HG03196 (cell line): ENCODE results near the gene NCF4.

Experiments used
- ATAC-seq: cut with Tn5 transposase; IDR thresholded peaks from one replicate; pipeline ENCODE4 v1.9.1; 2021; ENCODE audit not compliant: unreplicated experiment

Gene NCF4

GRCh38 chr22:36860821-36861659, at the start of gene NCF4:
NCF4 (plus strand) TSS chr22:36861006; CDS start chr22:36861172, 166 bp downstream.
- ATAC-seq: peak; percentile 60

GRCh38 chr22:36811094-36811800, 49.6 kb upstream of the NCF4 start:
- ATAC-seq: no peak

GRCh38 chr22:36814801-36815200, 46.0 kb upstream of the NCF4 start:
- ATAC-seq: no peak

- ATAC-seq: no peak
Observed at GRCh38 chr22:36815558-36816338, 45.1 kb upstream of the NCF4 start.

GRCh38 chr22:36816339-36816635, 44.5 kb upstream of the NCF4 start:
- ATAC-seq: no peak

GRCh38 chr22:36816636-36817524, 43.9 kb upstream of the NCF4 start, which contains the start of gene PVALB:
PVALB (minus strand) TSS chr22:36817035; CDS start chr22:36817005, 30 bp downstream.
- no peak for ATAC-seq

GRCh38 chr22:36817525-36817848, 43.3 kb upstream of the NCF4 start:
- no peak for ATAC-seq

GRCh38 chr22:36818010-36818642, 42.7 kb upstream of the NCF4 start:
- ATAC-seq: no peak

- ATAC-seq: no peak
Observed at GRCh38 chr22:36819112-36819511, 41.7 kb upstream of the NCF4 start.

GRCh38 chr22:36822581-36822980, 38.2 kb upstream of the NCF4 start:
- ATAC-seq: no peak

- ATAC-seq: no peak
Observed at GRCh38 chr22:36823186-36823839, 37.5 kb upstream of the NCF4 start.

- ATAC-seq: no peak
Observed at GRCh38 chr22:36824655-36825054, 36.2 kb upstream of the NCF4 start.

- ATAC-seq: no peak
Observed at GRCh38 chr22:36826262-36826661, 34.5 kb upstream of the NCF4 start.

- no peak for ATAC-seq
Observed at GRCh38 chr22:36828815-36829214, 32.0 kb upstream of the NCF4 start.

GRCh38 chr22:36829370-36830002, 31.3 kb upstream of the NCF4 start:
- ATAC-seq: no peak

- no peak for ATAC-seq
Observed at GRCh38 chr22:36830601-36831000, 30.2 kb upstream of the NCF4 start.

GRCh38 chr22:36831206-36831605, 29.6 kb upstream of the NCF4 start:
- ATAC-seq: no peak

- no peak for ATAC-seq
Observed at GRCh38 chr22:36831717-36832116, 29.1 kb upstream of the NCF4 start.

- ATAC-seq: no peak
Observed at GRCh38 chr22:36833073-36833472, 27.7 kb upstream of the NCF4 start.
